ENCODE data around the gene BCAS1. TPM values are rescaled to one million over a fixed set of nuclear protein-coding genes. Genes with fewer than 3 reads are reported as not detected.

BCAS1 gene
- total RNA-seq, 1 donor: under 0.01 TPM

DNA sequence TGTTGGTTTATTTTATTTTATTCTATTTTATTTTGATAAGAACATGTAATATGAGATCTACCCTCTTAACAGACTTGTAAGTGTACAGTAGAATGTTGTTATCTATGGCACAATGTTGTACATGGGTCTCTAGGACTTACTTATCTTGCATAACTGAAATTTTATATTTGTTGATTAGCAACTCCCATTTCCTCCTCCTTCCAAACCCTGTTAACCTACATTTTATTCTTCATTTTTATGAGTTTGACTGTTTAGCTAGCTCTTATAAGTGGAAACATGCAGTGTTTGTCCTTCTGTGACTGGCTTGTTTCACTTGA, 37.9 kb upstream of the BCAS1 start:
- TF ChIP-seq, protein P1, sequence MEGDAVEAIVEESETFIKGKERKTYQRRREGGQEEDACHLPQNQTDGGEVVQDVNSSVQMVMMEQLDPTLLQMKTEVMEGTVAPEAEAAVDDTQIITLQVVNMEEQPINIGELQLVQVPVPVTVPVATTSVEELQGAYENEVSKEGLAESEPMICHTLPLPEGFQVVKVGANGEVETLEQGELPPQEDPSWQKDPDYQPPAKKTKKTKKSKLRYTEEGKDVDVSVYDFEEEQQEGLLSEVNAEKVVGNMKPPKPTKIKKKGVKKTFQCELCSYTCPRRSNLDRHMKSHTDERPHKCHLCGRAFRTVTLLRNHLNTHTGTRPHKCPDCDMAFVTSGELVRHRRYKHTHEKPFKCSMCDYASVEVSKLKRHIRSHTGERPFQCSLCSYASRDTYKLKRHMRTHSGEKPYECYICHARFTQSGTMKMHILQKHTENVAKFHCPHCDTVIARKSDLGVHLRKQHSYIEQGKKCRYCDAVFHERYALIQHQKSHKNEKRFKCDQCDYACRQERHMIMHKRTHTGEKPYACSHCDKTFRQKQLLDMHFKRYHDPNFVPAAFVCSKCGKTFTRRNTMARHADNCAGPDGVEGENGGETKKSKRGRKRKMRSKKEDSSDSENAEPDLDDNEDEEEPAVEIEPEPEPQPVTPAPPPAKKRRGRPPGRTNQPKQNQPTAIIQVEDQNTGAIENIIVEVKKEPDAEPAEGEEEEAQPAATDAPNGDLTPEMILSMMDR (IDR thresholded peaks at IDR 0.05; ENCODE audit: insufficient read depth, low read depth, low read length): no peak
- H3K4me3 ChIP-seq (ENCODE audit: low read depth, low read length): no peak overlapping the region
- DNase-seq (ENCODE audit: low read depth): no peak

DNA sequence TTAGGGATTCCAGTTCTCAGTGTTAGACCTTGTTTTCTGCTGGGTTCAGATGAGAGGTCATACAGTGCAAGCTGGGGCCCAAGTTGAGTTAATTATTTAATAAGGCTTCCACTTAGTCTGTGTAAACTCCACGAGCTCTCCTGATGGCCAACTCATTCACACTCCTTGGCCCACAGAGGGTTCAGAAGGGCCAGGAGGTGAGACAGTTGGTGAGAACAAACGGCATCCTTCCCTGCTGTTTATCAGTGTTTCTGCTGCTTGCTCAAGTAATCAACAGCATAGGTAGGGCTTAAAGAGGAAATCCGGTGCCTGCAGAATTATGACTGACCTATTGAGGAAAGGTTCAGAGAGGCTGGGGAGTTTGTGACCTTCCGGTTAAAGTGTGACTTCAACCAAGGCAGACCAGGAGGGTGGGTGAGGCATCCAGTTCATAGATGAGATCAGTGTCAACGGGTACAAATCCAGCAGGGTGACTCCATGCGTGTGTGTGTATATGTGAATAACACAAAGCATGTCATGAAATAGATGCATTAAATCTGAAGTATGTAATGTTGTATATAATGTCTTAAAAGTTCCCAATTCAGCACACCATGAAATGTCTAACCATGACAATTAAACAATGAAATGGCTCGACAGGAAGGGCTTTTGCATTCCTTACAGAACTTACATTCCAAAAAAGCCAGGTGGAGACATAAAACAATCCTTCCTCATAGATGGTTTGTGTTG, 37.4 kb upstream of the BCAS1 start:
- H3K4me3 ChIP-seq (ENCODE audit: low read depth, low read length): no peak overlapping the region
- TF ChIP-seq, protein P1 (IDR thresholded peaks at IDR 0.05; ENCODE audit: insufficient read depth, low read depth, low read length): no peak
- DNase-seq (ENCODE audit: low read depth): no peak

DNA sequence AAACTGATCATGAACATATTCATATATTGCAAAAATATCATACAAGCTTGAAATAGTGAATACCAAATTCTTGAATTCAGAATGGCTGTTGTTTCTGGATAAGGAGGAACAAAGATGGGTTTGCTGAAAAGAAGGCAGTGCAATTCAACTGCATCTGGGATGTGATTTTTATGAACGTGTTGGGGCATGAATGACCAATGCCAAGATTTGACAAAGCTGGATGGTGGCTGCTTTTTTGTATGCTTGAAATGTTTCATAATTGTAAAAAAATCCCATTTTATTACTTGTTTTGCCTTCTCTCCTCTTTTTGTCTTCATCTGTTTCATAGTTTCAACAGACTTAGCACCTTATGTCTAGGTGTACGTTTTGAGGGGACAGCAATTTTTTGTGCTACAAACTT, 36.8 kb upstream of the BCAS1 start:
- no peak for DNase-seq (ENCODE audit: low read depth)
- H3K4me3 ChIP-seq (ENCODE audit: low read depth, low read length): no peak overlapping the region
- TF ChIP-seq, protein P1 (IDR thresholded peaks at IDR 0.05; ENCODE audit: insufficient read depth, low read depth, low read length): no peak

DNA sequence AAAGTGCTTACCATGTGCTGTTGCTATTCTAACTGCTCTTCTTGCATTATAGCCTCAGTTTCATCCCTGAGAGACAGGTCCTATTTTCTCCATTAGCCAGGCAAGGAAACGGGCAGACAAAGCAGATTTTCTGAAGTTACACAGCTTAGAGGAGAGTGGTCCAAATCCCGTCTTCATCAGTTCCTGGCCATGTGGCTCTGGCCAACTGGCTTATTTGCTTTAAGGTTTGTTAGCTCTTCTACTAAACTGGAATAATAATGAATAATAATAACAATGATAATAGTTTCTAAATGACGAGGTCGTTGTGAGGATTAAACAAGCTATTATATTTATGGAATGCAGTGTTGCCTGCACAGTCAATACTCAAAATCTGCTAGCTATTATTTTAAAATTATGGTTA, 35.8 kb upstream of the BCAS1 start:
- no peak for DNase-seq (ENCODE audit: low read depth)
- no peak overlapping the region for H3K4me3 ChIP-seq (ENCODE audit: low read depth, low read length)
- TF ChIP-seq, protein P1 (IDR thresholded peaks at IDR 0.05; ENCODE audit: insufficient read depth, low read depth, low read length): no peak

DNA sequence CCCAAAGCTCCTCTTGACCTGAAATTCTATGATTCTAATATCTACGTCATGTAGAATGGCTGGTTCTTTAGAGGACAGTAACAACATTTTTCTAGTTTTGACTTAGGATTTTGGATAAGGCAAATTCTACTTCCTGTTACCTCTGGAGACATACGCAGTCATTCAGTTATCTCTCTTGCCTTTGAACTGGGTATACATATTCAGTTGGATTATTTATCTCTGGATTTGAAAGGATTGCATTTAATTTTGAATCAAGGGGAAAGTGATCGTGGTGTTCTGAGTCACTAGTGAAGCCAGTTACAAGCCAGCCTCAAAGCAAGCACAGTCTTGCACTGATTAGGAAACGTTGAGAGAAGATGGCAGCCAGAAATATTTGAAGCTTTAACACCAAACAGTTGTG, 35.3 kb upstream of the BCAS1 start:
- TF ChIP-seq, protein P1 (IDR thresholded peaks at IDR 0.05; ENCODE audit: insufficient read depth, low read depth, low read length): no peak
- DNase-seq (ENCODE audit: low read depth): no peak
- no peak overlapping the region for H3K4me3 ChIP-seq (ENCODE audit: low read depth, low read length)

DNA sequence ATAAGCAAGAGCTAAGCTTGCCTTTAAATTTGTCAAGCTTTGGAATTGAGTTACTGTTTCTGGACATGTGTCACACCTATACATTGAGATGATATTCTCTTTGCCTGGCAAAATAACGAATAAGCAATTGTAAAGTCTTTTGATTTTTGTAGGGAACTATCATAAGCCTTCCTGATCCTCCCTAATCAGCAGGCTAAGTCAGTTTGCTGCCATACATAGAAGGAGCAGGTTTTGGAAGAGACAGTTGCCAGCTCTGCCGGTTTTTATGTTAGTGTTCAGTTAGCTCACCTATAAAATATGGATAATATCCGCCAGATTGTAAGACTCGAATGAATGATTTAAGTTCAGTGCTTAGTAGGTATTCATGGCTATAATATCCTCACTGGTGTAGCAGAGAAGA, 34.4 kb upstream of the BCAS1 start:
- no peak overlapping the region for H3K4me3 ChIP-seq (ENCODE audit: low read depth, low read length)
- no peak for DNase-seq (ENCODE audit: low read depth)
- TF ChIP-seq, protein P1 (IDR thresholded peaks at IDR 0.05; ENCODE audit: insufficient read depth, low read depth, low read length): no peak
